Measurements from ENCODE around the gene HHLA2.

Gene HHLA2

DNA sequence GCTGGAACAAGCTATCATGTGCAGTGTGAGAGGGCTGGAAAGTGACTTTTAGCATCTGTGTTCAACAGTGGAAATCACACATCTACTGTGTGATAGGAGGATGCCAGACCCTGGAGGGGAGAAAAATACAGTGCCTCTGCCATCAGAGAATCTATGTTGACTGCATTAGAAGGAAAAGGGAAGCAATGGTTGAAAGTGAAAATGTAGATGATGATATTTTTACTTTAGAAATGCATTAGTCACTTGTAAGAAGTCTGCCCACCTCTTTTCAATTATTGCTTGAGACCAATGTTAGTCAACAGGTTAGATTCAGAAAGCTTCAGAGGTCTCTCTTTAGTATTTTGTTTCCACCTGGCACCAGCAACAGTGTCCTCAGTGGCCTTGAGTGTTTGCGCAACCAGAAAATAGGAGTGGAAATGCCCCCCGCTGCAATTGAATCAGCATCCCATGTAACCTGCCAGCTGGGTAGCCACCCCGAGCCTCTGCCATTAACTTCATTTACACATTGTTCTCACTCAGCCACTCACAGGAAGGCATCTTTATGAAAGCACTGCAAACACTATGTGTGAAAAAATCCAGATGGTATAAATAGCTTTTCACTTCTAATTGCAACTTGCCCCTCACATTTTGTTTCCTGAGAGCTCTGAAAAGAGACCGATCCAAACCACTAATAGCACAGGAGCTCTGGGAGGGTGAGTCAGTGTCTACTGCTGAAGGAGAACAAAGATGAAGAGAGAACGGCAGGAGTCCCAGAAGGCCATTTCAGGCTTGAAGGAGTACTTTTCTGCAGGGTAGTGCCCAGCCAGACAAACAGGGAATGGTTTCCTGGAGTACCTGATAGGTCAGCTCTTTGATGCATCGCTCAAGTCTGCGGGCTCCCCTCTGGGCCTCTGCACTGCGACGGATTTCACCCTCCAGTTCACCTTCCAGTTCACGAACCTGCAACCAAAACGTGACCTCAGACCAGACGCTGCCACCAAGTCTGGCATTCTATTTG is 92.1 kb downstream of the HHLA2 start:
- Histone ChIP-seq H3K27ac (ENCODE audit: poor library complexity, severe bottlenecking) (no peak overlapping the region), H3K4me3 (ENCODE audit: severe bottlenecking) (no peak overlapping the region), H3K36me3 (ENCODE audit: low read depth) (no peaks in the 10 kb centered on the region), H3K4me1 (ENCODE audit: insufficient read depth, poor library complexity, severe bottlenecking) (no peaks in the 10 kb centered on the region), H3K9me3 (ENCODE audit: severe bottlenecking) (no peaks in the 10 kb centered on the region), H3K27me3 (ENCODE audit: insufficient read depth, poor library complexity, severe bottlenecking) (no peaks in the 10 kb centered on the region)
- DNase-seq (ENCODE audit: low spot score) (no peak), ATAC-seq (ENCODE audit: low read depth) (no peak)
- TF ChIP-seq, protein P1, sequence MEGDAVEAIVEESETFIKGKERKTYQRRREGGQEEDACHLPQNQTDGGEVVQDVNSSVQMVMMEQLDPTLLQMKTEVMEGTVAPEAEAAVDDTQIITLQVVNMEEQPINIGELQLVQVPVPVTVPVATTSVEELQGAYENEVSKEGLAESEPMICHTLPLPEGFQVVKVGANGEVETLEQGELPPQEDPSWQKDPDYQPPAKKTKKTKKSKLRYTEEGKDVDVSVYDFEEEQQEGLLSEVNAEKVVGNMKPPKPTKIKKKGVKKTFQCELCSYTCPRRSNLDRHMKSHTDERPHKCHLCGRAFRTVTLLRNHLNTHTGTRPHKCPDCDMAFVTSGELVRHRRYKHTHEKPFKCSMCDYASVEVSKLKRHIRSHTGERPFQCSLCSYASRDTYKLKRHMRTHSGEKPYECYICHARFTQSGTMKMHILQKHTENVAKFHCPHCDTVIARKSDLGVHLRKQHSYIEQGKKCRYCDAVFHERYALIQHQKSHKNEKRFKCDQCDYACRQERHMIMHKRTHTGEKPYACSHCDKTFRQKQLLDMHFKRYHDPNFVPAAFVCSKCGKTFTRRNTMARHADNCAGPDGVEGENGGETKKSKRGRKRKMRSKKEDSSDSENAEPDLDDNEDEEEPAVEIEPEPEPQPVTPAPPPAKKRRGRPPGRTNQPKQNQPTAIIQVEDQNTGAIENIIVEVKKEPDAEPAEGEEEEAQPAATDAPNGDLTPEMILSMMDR (IDR thresholded peaks at IDR 0.05; ENCODE audit: poor library complexity, severe bottlenecking) = no peak

DNA sequence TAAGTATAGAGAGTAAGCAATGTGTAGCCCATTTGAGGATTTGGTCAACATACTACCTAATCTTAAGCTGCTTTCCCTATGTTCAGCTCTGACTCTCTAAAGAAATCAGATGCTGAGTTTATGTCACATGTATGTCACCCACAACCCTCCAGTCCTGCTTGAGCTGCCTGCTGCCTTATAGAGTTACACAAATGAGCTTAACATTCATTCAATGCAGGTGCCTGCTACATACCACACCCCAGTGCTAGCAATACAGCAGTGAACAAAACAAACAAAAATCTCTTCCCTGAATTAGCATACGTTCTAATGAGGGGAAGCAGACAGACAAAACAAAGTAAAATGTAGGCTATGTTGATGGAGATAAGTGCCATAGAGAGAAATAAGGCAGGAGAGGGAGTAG is 93.0 kb downstream of the HHLA2 start:
- no peak overlapping the region for H3K4me3 ChIP-seq (ENCODE audit: severe bottlenecking)
- ATAC-seq (ENCODE audit: low read depth) (no peak), DNase-seq (ENCODE audit: low spot score) (no peak)
- no peaks in the 10 kb centered on the region for H3K36me3 ChIP-seq (ENCODE audit: low read depth)
- no peaks in the 10 kb centered on the region for H3K27me3 ChIP-seq (ENCODE audit: insufficient read depth, poor library complexity, severe bottlenecking)
- H3K4me1 ChIP-seq (ENCODE audit: insufficient read depth, poor library complexity, severe bottlenecking) = no peaks in the 10 kb centered on the region
- TF ChIP-seq, protein P1 (IDR thresholded peaks at IDR 0.05; ENCODE audit: poor library complexity, severe bottlenecking) = no peak
- no peak overlapping the region for H3K27ac ChIP-seq (ENCODE audit: poor library complexity, severe bottlenecking)
- H3K9me3 ChIP-seq (ENCODE audit: severe bottlenecking) = no peaks in the 10 kb centered on the region

DNA sequence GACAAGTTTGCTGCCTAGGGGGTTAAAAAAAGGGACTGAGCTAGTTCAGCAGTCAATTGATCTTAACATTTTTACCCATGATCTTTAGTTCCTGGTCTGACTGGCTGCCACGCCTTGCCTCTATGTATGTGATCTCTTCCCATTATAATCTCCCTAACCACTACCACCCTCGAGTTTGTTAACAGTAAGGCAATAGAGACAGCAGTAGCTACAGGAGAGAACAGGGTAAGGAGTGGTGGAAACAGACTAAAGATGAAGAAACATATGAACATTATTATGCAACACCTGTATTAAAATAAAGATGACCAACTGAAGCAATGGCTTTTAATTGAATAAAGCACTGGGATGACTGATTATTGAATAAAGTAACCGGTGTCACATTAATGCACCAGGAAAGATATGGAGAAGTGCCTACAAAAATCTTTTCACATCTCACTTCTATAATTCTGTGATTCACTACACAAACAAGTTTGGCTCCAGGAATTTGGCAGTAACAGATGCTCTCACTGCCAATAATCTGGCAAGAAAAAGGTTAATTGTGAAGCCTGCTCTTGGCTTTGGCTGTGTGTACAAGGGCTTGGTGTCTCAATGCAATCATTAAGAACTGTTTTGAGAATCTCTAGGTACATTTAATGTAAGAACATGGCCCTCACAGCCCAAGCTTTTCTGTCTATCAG is 95.7 kb downstream of the HHLA2 start:
- Histone ChIP-seq H3K4me1 (ENCODE audit: insufficient read depth, poor library complexity, severe bottlenecking) (no peaks in the 10 kb centered on the region), H3K27ac (ENCODE audit: poor library complexity, severe bottlenecking) (no peak overlapping the region), H3K27me3 (ENCODE audit: insufficient read depth, poor library complexity, severe bottlenecking) (no peaks in the 10 kb centered on the region), H3K4me3 (ENCODE audit: severe bottlenecking) (no peak overlapping the region), H3K9me3 (ENCODE audit: severe bottlenecking) (no peaks in the 10 kb centered on the region), H3K36me3 (ENCODE audit: low read depth) (no peaks in the 10 kb centered on the region)
- TF ChIP-seq, protein P1 (IDR thresholded peaks at IDR 0.05; ENCODE audit: poor library complexity, severe bottlenecking) = no peak
- ATAC-seq (ENCODE audit: low read depth) (0 out of 3 replicates have a peak, but pooled peaks have one; percentile 38), DNase-seq (ENCODE audit: low spot score) (no peak)

DNA sequence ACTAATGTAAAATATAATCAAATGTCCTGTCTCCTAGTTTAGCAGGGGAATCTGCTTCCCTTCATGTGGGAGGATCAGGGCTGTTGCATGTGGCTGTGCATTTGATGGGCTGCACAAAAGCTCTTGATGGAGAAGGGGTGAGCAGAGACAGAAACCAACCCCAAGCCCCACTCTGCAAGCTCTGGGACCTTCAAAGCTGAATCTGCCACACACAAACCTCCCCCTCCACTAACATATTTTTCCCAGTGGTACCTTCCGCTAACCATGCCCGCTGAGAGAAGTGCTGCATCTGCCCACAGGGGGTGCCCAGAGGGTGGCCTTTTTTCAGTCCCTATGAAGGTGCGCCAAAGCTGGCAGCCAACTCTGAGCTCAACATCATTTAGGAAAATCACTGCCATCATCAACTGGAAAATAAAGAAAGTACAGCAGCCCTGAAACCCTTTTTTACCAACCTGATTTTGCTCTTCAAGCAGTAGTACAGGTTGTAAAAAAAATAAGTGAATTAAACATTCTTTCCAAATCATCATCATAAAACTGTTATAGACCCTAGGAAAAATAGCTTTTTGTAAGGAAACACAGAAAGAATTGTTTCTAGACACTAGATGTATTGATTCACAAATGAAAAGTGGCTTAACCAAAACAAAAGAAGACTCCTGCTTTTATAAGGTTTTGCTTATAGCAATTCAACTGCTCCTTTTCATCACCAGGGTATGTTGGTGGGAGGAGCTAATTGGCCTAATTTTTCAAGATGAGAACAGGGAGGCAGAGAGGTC is 97.0 kb downstream of the HHLA2 start:
- TF ChIP-seq, protein P1 (IDR thresholded peaks at IDR 0.05; ENCODE audit: poor library complexity, severe bottlenecking) = no peak
- no peak overlapping the region for H3K27ac ChIP-seq (ENCODE audit: poor library complexity, severe bottlenecking)
- DNase-seq (ENCODE audit: low spot score) = no peak
- no peaks in the 10 kb centered on the region for H3K4me1 ChIP-seq (ENCODE audit: insufficient read depth, poor library complexity, severe bottlenecking)
- no peaks in the 10 kb centered on the region for H3K9me3 ChIP-seq (ENCODE audit: severe bottlenecking)
- H3K4me3 ChIP-seq (ENCODE audit: severe bottlenecking) = no peak overlapping the region
- H3K36me3 ChIP-seq (ENCODE audit: low read depth) = no peaks in the 10 kb centered on the region
- ATAC-seq (ENCODE audit: low read depth) = no peak
- no peaks in the 10 kb centered on the region for H3K27me3 ChIP-seq (ENCODE audit: insufficient read depth, poor library complexity, severe bottlenecking)
